ENCODE measurements around the gene NTN1.

DNA sequence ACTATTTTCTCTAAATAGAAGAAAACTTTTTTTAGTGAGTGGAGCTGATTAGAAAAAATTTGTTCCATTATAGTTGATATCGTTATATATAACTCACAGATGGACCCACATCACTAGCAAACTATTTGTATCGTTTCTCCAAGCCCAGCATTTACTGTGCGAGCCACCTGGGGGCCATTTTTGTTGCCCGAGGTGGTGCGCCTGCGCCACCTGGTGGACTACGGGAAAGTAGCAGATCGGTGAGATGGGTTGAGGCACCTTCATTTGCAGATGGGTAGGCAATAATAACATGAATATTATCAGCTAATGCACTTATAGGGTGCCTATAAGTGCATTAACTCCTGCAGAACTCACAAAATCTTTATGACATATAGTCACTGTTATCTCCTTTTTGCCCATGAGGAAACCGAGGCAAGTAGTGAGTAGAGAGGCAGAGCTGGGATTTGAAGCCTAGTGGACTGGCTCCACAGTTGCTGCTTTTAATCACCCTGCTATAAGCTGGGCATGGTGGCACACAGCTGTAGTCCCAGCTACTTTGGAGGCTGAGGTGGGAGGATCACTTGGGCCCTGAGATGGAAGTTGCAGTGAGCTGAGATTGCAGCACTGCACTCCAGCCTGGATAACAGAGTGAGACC lies 23.2 kb upstream of the NTN1 start:
- TF ChIP-seq, protein P1, sequence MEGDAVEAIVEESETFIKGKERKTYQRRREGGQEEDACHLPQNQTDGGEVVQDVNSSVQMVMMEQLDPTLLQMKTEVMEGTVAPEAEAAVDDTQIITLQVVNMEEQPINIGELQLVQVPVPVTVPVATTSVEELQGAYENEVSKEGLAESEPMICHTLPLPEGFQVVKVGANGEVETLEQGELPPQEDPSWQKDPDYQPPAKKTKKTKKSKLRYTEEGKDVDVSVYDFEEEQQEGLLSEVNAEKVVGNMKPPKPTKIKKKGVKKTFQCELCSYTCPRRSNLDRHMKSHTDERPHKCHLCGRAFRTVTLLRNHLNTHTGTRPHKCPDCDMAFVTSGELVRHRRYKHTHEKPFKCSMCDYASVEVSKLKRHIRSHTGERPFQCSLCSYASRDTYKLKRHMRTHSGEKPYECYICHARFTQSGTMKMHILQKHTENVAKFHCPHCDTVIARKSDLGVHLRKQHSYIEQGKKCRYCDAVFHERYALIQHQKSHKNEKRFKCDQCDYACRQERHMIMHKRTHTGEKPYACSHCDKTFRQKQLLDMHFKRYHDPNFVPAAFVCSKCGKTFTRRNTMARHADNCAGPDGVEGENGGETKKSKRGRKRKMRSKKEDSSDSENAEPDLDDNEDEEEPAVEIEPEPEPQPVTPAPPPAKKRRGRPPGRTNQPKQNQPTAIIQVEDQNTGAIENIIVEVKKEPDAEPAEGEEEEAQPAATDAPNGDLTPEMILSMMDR (IDR thresholded peaks at IDR 0.05) = peak; percentile 82 to 88 (median 84)
- TF ChIP-seq POLR2AphosphoS5 (IDR thresholded peaks at IDR 0.05) (no peak), POLR2A (IDR thresholded peaks at IDR 0.05) (no peak), EP300 (IDR thresholded peaks at IDR 0.05; ENCODE audit: low read depth) (no peak)
